Measurements from ENCODE around the gene TIMD4. TPM values are rescaled to one million over a fixed set of nuclear protein-coding genes. Genes with fewer than 3 reads are reported as not detected.
"Not testable (repeated sequence)": the region's sequence is repeated elsewhere in the genome, so short reads cannot be mapped to it uniquely, and the experiment has no call there.

TIMD4 gene
- total RNA-seq, 2 donors from 2014 or later = 1.2 to 7.5 TPM

DNA sequence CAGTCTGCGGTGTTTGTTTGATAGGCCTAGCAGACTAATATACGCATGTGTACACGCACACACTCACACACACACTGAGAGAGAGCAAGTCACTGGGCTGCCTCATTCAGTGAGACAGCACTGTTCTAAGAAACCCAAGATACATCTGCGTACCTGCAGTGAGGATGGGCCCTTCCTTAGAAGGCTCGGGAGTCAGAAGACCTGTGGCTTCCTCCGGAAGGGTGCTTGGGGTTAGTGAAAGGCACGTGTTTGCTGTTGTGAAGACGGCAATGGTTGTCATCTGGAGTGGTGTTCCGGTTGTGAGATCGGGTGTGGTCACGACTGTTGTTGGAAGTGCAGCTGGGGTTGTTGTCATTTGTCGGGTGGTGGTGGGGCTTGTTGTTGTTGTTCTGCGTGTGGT lies 11.7 kb downstream of the TIMD4 start:
- DNase-seq (ENCODE audit: low spot score) = no peak
- H3K4me3 ChIP-seq = no peak overlapping the region
- no peak overlapping the region for H3K27ac ChIP-seq
- no peak for TF ChIP-seq POLR2A (IDR thresholded peaks at IDR 0.05)
- TF ChIP-seq, protein P1, sequence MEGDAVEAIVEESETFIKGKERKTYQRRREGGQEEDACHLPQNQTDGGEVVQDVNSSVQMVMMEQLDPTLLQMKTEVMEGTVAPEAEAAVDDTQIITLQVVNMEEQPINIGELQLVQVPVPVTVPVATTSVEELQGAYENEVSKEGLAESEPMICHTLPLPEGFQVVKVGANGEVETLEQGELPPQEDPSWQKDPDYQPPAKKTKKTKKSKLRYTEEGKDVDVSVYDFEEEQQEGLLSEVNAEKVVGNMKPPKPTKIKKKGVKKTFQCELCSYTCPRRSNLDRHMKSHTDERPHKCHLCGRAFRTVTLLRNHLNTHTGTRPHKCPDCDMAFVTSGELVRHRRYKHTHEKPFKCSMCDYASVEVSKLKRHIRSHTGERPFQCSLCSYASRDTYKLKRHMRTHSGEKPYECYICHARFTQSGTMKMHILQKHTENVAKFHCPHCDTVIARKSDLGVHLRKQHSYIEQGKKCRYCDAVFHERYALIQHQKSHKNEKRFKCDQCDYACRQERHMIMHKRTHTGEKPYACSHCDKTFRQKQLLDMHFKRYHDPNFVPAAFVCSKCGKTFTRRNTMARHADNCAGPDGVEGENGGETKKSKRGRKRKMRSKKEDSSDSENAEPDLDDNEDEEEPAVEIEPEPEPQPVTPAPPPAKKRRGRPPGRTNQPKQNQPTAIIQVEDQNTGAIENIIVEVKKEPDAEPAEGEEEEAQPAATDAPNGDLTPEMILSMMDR (IDR thresholded peaks at IDR 0.05) = no peak
- TF ChIP-seq POLR2AphosphoS5 (IDR thresholded peaks at IDR 0.05) = no peak
- no peaks in the 10 kb centered on the region for H3K4me1 ChIP-seq (replicated peaks)
- no peaks in the 10 kb centered on the region for H3K36me3 ChIP-seq
- no peaks in the 10 kb centered on the region for H3K9me3 ChIP-seq
- intact Hi-C loops (cut with DNase I) = no loop called here
- H3K27me3 ChIP-seq (replicated peaks; ENCODE audit: insufficient read depth) = no peaks in the 10 kb centered on the region
- 95% methylated on average over 13 of the region's 13 CpGs for WGBS

DNA sequence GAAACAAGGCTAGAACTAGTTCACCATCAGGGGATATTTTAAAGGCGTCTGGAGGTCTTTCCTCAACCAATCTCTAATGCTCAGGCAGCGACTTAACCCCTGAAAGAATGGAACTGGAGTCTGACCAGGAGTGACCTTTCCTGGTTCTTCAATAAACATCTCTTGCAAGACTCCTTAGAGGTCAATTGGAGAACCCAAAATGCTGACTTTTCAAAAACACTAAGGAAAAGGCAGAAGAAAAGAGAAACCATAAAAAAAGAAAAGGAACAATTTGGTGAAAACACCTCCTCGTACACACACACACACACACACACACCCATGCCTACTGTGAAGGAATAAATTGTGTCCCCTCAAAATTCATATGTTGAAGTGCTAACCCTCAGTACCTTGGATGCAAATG lies 12.3 kb downstream of the TIMD4 start:
- Histone ChIP-seq H3K36me3 (no peaks in the 10 kb centered on the region), H3K9me3 (no peaks in the 10 kb centered on the region), H3K4me3 (no peak overlapping the region), H3K4me1 (replicated peaks) (no peaks in the 10 kb centered on the region), H3K27ac (no peak overlapping the region), H3K27me3 (replicated peaks; ENCODE audit: insufficient read depth) (no peaks in the 10 kb centered on the region)
- WGBS = 82% methylated on average over 3 of the region's 3 CpGs
- intact Hi-C loops (cut with DNase I) = no loop called here
- TF ChIP-seq, protein P1 (IDR thresholded peaks at IDR 0.05) = no peak
- TF ChIP-seq POLR2A (IDR thresholded peaks at IDR 0.05) = no peak
- no peak for TF ChIP-seq POLR2AphosphoS5 (IDR thresholded peaks at IDR 0.05)
- DNase-seq (ENCODE audit: low spot score) = no peak

DNA sequence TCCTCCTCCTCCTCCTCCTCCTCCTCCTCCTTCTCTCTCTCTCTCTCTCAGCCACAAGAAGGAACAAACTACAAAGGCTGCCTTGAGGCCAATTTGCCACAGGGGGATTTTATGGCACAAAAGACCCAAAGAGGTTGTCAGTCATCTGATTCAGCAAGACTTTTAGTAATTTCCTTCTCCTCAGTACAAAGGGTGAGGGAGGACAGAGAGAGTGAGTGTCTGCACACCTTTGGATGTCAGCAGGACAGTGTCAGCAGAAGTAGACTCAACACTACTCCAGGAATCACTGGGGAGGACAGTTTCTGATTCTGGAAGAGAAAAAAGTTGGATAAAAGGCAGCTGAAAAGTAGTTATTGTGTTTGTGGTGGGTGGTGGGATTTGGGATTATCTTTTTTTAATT lies 13.6 kb downstream of the TIMD4 start:
- TF ChIP-seq POLR2A (IDR thresholded peaks at IDR 0.05) (no peak), POLR2AphosphoS5 (IDR thresholded peaks at IDR 0.05) (no peak)
- TF ChIP-seq, protein P1 (IDR thresholded peaks at IDR 0.05) = no peak
- Histone ChIP-seq H3K4me3 (no peak overlapping the region), H3K27me3 (replicated peaks; ENCODE audit: insufficient read depth) (no peaks in the 10 kb centered on the region), H3K9me3 (no peaks in the 10 kb centered on the region), H3K27ac (no peak overlapping the region), H3K36me3 (no peaks in the 10 kb centered on the region), H3K4me1 (replicated peaks) (no peaks in the 10 kb centered on the region)
- DNase-seq (ENCODE audit: low spot score) = no peak
- intact Hi-C loops (cut with DNase I) = no loop called here

DNA sequence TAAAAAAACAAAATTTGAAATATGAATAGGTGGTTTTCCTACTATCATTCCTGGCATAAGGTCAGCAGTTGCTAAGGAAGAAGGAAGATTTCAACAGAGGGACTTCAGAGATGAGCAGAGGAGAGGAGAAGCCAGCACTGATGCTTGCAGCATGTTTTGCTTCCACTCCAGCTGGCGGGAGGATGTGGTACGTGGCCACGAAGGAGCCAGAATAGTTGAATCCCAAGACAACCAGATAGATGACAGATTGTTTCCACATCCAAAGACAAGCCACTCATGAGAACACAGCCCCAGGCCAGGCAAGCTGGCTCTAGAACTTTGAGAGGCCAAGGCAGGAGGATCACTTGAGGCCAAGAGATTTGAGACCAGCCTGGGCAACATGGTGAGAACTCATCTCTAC lies 15.1 kb downstream of the TIMD4 start:
- intact Hi-C loops (cut with DNase I) = no loop called here
- Histone ChIP-seq H3K27me3 (replicated peaks; ENCODE audit: insufficient read depth) (no peaks in the 10 kb centered on the region), H3K27ac (no peak overlapping the region), H3K4me1 (replicated peaks) (no peaks in the 10 kb centered on the region), H3K36me3 (no peaks in the 10 kb centered on the region), H3K9me3 (no peaks in the 10 kb centered on the region), H3K4me3 (no peak overlapping the region)
- WGBS = 71% methylated on average over 3 of the region's 3 CpGs
- no peak for DNase-seq (ENCODE audit: low spot score)
- no peak for TF ChIP-seq POLR2A (IDR thresholded peaks at IDR 0.05)
- TF ChIP-seq POLR2AphosphoS5 (IDR thresholded peaks at IDR 0.05) = no peak
- TF ChIP-seq, protein P1 (IDR thresholded peaks at IDR 0.05) = no peak

DNA sequence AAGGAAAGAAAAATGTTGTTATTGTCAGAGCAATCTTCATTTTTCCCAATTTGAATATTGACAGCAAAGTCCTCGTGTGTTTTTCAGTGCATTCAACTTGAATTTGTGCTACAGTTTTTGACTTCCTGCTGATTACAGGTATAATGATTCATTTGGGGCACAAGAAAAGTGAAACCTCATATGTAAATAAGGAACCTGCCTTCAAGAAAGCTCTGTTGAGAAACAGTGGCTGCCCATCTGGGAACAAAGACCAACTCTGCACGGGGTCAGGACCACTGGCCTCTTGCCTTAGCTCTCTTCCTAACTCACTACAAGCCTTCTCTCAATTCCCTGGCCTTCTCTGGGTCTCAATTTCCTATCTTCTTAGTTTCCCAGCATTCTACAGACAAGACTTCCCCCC lies 21.0 kb downstream of the TIMD4 start:
- no peak for DNase-seq (ENCODE audit: low spot score)
- Histone ChIP-seq H3K36me3 (no peaks in the 10 kb centered on the region), H3K27me3 (replicated peaks; ENCODE audit: insufficient read depth) (no peaks in the 10 kb centered on the region), H3K4me1 (replicated peaks) (no peaks in the 10 kb centered on the region), H3K27ac (no peak overlapping the region), H3K9me3 (no peaks in the 10 kb centered on the region), H3K4me3 (no peak overlapping the region)
- TF ChIP-seq, protein P1 (IDR thresholded peaks at IDR 0.05) = no peak
- no peak for TF ChIP-seq POLR2A (IDR thresholded peaks at IDR 0.05)
- no peak for TF ChIP-seq POLR2AphosphoS5 (IDR thresholded peaks at IDR 0.05)
- WGBS = 47% methylated on average over 2 of the region's 2 CpGs
- intact Hi-C loops (cut with DNase I) = no loop called here

DNA sequence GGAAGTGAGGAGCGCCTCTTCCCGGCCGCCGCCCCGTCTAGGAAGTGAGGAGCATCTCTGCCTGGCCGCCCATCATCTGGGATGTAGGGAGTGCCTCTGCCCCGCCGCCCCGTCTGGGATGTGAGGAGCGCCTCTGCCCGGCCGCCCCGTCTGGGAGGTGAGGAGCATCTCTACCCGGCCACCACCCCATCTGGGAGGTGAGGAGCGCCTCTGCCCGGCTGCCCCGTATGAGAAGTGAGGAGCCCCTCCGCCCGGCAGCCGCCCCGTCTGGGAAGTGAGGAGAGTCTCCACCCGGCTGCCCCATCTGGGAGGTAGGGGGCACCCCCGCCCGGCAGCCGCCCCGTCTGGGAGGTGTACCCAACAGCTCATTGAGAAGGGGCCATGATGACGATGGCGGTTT lies 22.6 kb downstream of the TIMD4 start:
- not testable (repeated sequence) for DNase-seq (ENCODE audit: low spot score)
- 98% methylated on average over 28 of the region's 28 CpGs for WGBS

More for the DNA sequence above, 22.6 kb downstream of the TIMD4 start:
- H3K27me3 ChIP-seq (replicated peaks; ENCODE audit: insufficient read depth); H3K4me1 ChIP-seq (replicated peaks); H3K9me3 ChIP-seq; H3K4me3 ChIP-seq; H3K36me3 ChIP-seq; intact Hi-C loops (cut with DNase I); H3K27ac ChIP-seq: not testable (repeated sequence)

Measured in prostate gland (tissue), 2 donors.